ENCODE data around the gene CAMTA1.

Gene CAMTA1

GRCh38 chr1:6880951-6881690, 95.9 kb downstream of the CAMTA1 start:
- no peak for DNase-seq

- DNase-seq: no peak
Observed at GRCh38 chr1:6882414-6882813, 97.2 kb downstream of the CAMTA1 start.

GRCh38 chr1:6884652-6885153, 99.4 kb downstream of the CAMTA1 start:
- no peak for DNase-seq

- no peak for DNase-seq
Observed at GRCh38 chr1:6885426-6885825, 100.2 kb downstream of the CAMTA1 start.

- no peak for DNase-seq
Observed at GRCh38 chr1:6886523-6886922, 101.3 kb downstream of the CAMTA1 start.

- DNase-seq: no peak
Observed at GRCh38 chr1:6888268-6888667, 103.0 kb downstream of the CAMTA1 start.

- DNase-seq: no peak
Observed at GRCh38 chr1:6888870-6889269, 103.6 kb downstream of the CAMTA1 start.

GRCh38 chr1:6889875-6890480, 104.7 kb downstream of the CAMTA1 start:
- peak; percentile 56 for DNase-seq

GRCh38 chr1:6890686-6891085, 105.4 kb downstream of the CAMTA1 start:
- no peak for DNase-seq

GRCh38 chr1:6891781-6892579, 106.7 kb downstream of the CAMTA1 start:
- DNase-seq: peak; percentile 72

GRCh38 chr1:6893388-6893787, 108.1 kb downstream of the CAMTA1 start:
- no peak for DNase-seq

- DNase-seq: no peak
Observed at GRCh38 chr1:6897138-6897537, 111.9 kb downstream of the CAMTA1 start.

- DNase-seq: no peak
Observed at GRCh38 chr1:6898974-6899539, 113.8 kb downstream of the CAMTA1 start.

GRCh38 chr1:6899621-6900020, 114.4 kb downstream of the CAMTA1 start:
- DNase-seq: no peak

GRCh38 chr1:6902153-6902552, 116.9 kb downstream of the CAMTA1 start:
- DNase-seq: no peak

- DNase-seq: no peak
Observed at GRCh38 chr1:6904476-6905170, 119.4 kb downstream of the CAMTA1 start.

- DNase-seq: no peak
Observed at GRCh38 chr1:6905331-6905730, 120.1 kb downstream of the CAMTA1 start.

- no peak for DNase-seq
Observed at GRCh38 chr1:6905790-6906189, 120.5 kb downstream of the CAMTA1 start.

- no peak for DNase-seq
Observed at GRCh38 chr1:6906783-6907182, 121.5 kb downstream of the CAMTA1 start.

- DNase-seq: no peak
Observed at GRCh38 chr1:6907201-6907600, 121.9 kb downstream of the CAMTA1 start.

GRCh38 chr1:6907676-6908434, 122.6 kb downstream of the CAMTA1 start:
- DNase-seq: no peak

GRCh38 chr1:6909401-6909800, 124.1 kb downstream of the CAMTA1 start:
- no peak for DNase-seq
